Osteocyte (in vitro differentiated cells): ENCODE measurements around the gene NEDD1. TPM values are rescaled to one million over a fixed set of nuclear protein-coding genes. Genes with fewer than 3 reads are reported as not detected.
A peak's percentile ranks its signal among the peaks of the same experiment; 100 is the strongest.

Experiments
- DNase-seq: peaks from one replicate; pipeline ENCODE4 v3.0.0; 2021; ENCODE audit warnings: mixed read lengths; ENCODE audit not compliant: unreplicated experiment; ENCODE audit errors: extremely low spot score
- H3K27ac Mint-ChIP-seq: one replicate; pipeline ENCODE4 v1.8.0; 2021; ENCODE audit warnings: mild to moderate bottlenecking, mixed read lengths; ENCODE audit not compliant: unreplicated experiment
- H3K27me3 Mint-ChIP-seq: one replicate; pipeline ENCODE4 v1.8.0; 2021; ENCODE audit warnings: mixed read lengths; ENCODE audit not compliant: unreplicated experiment
- H3K36me3 Mint-ChIP-seq: one replicate; pipeline ENCODE4 v1.8.0; 2021; ENCODE audit warnings: mixed read lengths; ENCODE audit not compliant: unreplicated experiment
- H3K4me1 Mint-ChIP-seq: one replicate; pipeline ENCODE4 v1.8.0; 2021; ENCODE audit warnings: mixed read lengths; ENCODE audit not compliant: unreplicated experiment
- H3K4me3 Mint-ChIP-seq: one replicate; pipeline ENCODE4 v1.8.0; 2021; ENCODE audit warnings: mild to moderate bottlenecking, moderate library complexity, mixed read lengths; ENCODE audit not compliant: unreplicated experiment
- H3K9me3 Mint-ChIP-seq: one replicate; pipeline ENCODE4 v1.8.0; 2021; ENCODE audit warnings: mixed read lengths; ENCODE audit not compliant: unreplicated experiment
- total RNA-seq: library from RNA; stranded (reverse); gene quantifications from 2 replicates; pipeline ENCODE4 v1.2.1, GENCODE V29; 2021
- TF ChIP-seq, protein P1 (sequence below): fragments of 200-600 bp; sonication (generic); IDR thresholded peaks from 2 replicates; pipeline ENCODE4 v1.5.0; 2021; ENCODE audit warnings: antibody characterized with exemption, mild to moderate bottlenecking, moderate library complexity

Gene NEDD1
- total RNA-seq, 1 donor from 2014 or later: 18.7 TPM

- peaks cover 24% of the 10 kb centered on the region for H3K4me1 Mint-ChIP-seq
- peak overlapping the region; percentile 91 for H3K4me3 Mint-ChIP-seq
- peak overlapping the region; percentile 95 for H3K27ac Mint-ChIP-seq
- no peaks in the 10 kb centered on the region for H3K9me3 Mint-ChIP-seq
- peaks cover 3% of the 10 kb centered on the region for H3K36me3 Mint-ChIP-seq
- no peak for DNase-seq
- TF ChIP-seq, protein P1, sequence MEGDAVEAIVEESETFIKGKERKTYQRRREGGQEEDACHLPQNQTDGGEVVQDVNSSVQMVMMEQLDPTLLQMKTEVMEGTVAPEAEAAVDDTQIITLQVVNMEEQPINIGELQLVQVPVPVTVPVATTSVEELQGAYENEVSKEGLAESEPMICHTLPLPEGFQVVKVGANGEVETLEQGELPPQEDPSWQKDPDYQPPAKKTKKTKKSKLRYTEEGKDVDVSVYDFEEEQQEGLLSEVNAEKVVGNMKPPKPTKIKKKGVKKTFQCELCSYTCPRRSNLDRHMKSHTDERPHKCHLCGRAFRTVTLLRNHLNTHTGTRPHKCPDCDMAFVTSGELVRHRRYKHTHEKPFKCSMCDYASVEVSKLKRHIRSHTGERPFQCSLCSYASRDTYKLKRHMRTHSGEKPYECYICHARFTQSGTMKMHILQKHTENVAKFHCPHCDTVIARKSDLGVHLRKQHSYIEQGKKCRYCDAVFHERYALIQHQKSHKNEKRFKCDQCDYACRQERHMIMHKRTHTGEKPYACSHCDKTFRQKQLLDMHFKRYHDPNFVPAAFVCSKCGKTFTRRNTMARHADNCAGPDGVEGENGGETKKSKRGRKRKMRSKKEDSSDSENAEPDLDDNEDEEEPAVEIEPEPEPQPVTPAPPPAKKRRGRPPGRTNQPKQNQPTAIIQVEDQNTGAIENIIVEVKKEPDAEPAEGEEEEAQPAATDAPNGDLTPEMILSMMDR: no peak
- peaks cover 20% of the 10 kb centered on the region for H3K27me3 Mint-ChIP-seq
Measured at GRCh38 chr12:96907671-96908422, 790 bp downstream of the NEDD1 start.

- no peaks in the 10 kb centered on the region for H3K9me3 Mint-ChIP-seq
- H3K36me3 Mint-ChIP-seq: peaks cover 3% of the 10 kb centered on the region
- no peak for DNase-seq
- H3K4me1 Mint-ChIP-seq: peaks cover 24% of the 10 kb centered on the region
- H3K4me3 Mint-ChIP-seq: peak overlapping the region; percentile 91
- no peak overlapping the region for H3K27ac Mint-ChIP-seq
- peaks cover 20% of the 10 kb centered on the region for H3K27me3 Mint-ChIP-seq
- TF ChIP-seq, protein P1: no peak
Measured at GRCh38 chr12:96908423-96908675, 1.3 kb downstream of the NEDD1 start.

DNA sequence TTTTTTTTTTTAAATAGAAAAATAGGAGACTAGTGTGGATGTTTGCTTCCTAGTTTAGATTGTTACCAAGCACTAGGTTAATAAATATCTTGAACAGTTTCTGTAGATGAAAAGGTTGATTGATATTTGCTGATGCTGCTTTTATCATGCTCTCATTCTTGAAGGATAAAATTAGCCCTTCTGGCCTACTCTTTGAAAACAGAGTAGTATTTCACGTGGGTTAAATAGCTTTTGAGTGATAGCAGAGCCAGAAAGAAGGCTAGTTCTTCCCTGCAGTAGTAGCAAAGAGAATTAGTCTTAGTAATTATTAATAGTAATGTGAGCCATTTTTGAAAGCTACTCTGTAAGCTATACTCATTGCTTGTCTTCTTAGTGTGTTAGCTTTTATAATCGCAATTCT is 5.2 kb downstream of the NEDD1 start:
- no peak for DNase-seq
- H3K36me3 Mint-ChIP-seq: peaks cover 3% of the 10 kb centered on the region
- H3K9me3 Mint-ChIP-seq: no peaks in the 10 kb centered on the region
- no peak overlapping the region for H3K27ac Mint-ChIP-seq
- no peaks in the 10 kb centered on the region for H3K27me3 Mint-ChIP-seq
- no peak overlapping the region for H3K4me3 Mint-ChIP-seq
- H3K4me1 Mint-ChIP-seq: peaks cover 20% of the 10 kb centered on the region
- TF ChIP-seq, protein P1: no peak

DNA sequence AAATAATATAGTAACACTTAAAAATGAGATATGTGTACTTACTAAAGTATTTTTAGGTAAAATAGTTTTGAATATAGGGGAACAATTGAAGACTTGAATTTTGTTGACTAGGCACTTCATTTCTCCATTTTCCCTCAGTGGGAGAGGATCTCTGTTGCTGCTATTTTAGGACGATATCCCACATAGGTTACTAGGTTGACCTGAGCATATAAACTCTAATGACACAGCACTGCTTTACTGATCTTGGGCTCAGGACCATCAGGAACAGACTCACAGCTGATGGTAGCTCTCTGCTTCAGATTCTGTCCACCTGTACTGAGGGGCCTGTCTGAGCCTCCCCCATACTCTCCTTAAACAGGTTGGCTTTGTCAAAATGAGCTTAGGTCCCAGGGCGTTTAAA is 5.9 kb downstream of the NEDD1 start:
- peaks cover 16% of the 10 kb centered on the region for H3K4me1 Mint-ChIP-seq
- H3K36me3 Mint-ChIP-seq: peaks cover 3% of the 10 kb centered on the region
- H3K9me3 Mint-ChIP-seq: no peaks in the 10 kb centered on the region
- no peak for DNase-seq
- no peaks in the 10 kb centered on the region for H3K27me3 Mint-ChIP-seq
- no peak overlapping the region for H3K27ac Mint-ChIP-seq
- TF ChIP-seq, protein P1: no peak
- H3K4me3 Mint-ChIP-seq: no peak overlapping the region

- Mint-ChIP-seq H3K36me3 (peaks cover 26% of the 10 kb centered on the region), H3K4me1 (no peaks in the 10 kb centered on the region), H3K27ac (no peak overlapping the region), H3K9me3 (peaks cover 6% of the 10 kb centered on the region), H3K27me3 (no peaks in the 10 kb centered on the region), H3K4me3 (no peak overlapping the region)
- DNase-seq: no peak
- TF ChIP-seq, protein P1: no peak
Measured at GRCh38 chr12:96919510-96920210, 12.6 kb downstream of the NEDD1 start.
